NCI-H1417 treated with DMSO at 0.1 percent for 48 hours (cell line): Measurements from ENCODE around the gene SMIM13.

Experiments used
- DNase-seq: peaks from one replicate; lab custom pipeline; 2025; lab: John Stamatoyannopoulos, UW

The SMIM13 gene

GRCh38 chr6:11093626-11094410 is at the start of gene SMIM13:
Gene SMIM13, plus strand, starts transcription at chr6:11093834. Its CDS starts 480 bp downstream, at chr6:11094314.
- DNase-seq = peak; percentile 73

DNA sequence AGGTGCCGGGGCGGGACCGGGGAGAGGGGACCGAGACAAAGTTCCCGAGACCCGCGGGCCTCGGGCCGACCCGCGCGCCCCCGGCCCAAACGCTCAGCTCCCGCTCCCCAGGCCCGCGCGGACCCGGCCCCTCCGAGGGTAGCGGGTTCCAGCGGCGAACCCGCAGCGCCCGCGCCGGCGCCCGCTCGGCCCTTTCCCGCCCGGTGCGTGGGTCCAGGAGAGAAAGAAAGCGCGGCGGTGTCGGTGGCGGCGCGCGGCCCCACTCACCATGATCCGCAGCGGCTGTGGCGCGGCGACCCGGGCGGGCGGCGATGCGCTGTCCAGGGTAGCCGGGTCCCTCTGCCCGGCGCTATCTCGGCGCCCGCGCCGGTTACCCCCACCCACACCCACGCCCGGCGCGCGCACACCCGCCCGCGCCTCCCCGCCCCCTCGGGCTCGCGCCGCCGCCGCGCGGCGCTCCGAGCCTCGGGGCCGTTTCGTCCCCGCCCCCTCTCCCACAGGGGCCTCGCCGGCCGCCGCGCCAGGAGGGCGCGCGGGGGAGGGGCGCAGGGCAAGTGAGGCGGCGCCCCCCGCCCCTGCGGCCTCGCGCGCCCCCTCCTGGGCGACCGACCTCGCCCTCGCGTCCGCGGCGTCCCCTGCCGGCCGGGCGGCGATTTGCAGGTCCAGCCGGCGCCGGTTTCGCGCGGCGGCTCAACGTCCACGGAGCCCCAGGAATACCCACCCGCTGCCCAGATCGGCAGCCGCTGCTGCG is 49.5 kb upstream of the SMIM13 start, which contains the start of gene ELOVL2:
Gene ELOVL2 (minus strand): TSS at position 345 of the 751 bp plus-strand sequence. CDS start 75 bp downstream, at position 270.
- DNase-seq = no peak

DNA sequence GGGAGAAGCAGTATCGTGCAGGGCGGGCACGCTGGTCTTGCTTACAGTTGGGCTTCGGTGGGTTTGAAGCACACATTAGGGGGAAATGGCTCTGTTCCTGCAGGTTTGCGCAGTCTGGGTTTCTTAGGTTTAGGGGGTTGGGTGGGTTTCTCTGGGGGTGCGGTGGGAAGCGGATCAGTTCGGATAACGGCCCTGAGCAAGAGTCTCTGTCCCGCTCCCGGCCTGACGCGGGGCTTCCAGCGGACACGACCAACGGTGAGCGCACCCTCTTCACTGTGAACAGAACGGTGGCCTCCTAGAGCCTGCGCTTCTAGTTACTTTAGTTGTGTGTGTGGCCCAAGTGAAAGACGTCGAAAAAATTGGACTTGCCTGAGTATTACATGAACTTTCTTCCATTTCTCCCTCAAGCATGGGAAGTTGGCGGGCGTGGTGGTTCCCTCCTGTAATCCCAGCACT is 48.9 kb upstream of the SMIM13 start:
- no peak for DNase-seq

- no peak for DNase-seq
Measured at GRCh38 chr6:11050731-11051130, 42.9 kb upstream of the SMIM13 start.

DNA sequence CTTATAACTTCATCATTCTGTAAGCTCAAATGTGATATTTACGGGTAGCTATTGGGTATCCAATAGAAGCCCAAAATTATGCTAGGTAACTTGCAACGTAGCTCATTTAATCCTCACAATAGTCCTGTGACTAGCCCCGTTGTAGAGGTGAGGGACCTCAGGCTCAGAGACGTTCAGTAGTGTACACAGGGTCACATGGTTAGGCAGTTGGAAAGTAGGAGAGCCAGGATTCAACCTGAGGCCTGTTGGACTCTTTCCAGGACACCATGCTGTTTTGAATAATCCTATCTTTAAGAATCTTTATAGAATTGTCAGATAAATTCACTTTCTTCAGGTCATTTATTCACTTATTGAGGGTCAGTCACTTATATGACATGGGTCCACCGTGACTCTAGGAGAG is 40.3 kb upstream of the SMIM13 start:
- DNase-seq = no peak

GRCh38 chr6:11054722-11055121 is 38.9 kb upstream of the SMIM13 start:
- DNase-seq = no peak

GRCh38 chr6:11055127-11055627 is 38.5 kb upstream of the SMIM13 start:
- no peak for DNase-seq

DNA sequence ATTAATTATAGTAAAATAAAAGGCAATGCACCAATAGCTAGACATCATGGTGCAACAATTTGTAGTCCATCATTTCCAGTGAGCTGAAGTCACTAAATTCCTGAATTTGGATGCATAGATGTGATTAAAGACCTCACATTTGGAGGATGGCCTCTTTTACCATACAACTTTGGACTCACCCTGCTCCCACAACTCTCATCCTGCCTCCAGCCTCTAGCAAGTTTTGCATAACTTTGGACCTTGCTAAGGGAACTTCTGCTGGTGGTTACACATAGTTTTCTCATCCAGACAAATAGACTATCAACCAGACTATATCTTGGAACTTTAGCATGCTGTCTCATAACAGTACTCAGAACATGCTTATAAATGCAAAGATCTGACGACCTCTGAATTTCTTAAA is 36.8 kb upstream of the SMIM13 start:
- no peak for DNase-seq

- DNase-seq = no peak
Measured at GRCh38 chr6:11058406-11058805, 35.2 kb upstream of the SMIM13 start.

DNA sequence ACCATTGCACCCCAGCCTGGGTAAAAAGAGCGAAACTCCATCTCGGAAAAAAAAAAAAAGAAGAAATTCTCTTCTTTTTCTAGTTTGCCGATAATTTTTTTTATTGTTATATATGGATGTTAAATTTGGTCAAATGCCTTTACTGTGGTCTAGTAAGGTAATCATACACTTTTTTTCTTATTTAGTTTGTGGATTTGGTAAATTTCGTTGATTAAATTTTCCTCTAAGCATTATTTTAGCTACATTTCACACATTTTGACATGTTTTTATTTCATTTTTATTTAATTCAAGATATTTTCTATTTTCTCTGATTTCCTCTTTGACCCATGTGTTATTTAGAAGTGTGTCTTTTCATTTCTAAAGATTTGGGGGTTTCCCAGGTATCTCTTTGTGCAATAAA is 31.6 kb upstream of the SMIM13 start:
- DNase-seq = no peak

- no peak for DNase-seq
Measured at GRCh38 chr6:11062715-11063114, 30.9 kb upstream of the SMIM13 start.

GRCh38 chr6:11064836-11065235 is 28.8 kb upstream of the SMIM13 start:
- DNase-seq = no peak

GRCh38 chr6:11065436-11066202 is 28.0 kb upstream of the SMIM13 start:
- no peak for DNase-seq

DNA sequence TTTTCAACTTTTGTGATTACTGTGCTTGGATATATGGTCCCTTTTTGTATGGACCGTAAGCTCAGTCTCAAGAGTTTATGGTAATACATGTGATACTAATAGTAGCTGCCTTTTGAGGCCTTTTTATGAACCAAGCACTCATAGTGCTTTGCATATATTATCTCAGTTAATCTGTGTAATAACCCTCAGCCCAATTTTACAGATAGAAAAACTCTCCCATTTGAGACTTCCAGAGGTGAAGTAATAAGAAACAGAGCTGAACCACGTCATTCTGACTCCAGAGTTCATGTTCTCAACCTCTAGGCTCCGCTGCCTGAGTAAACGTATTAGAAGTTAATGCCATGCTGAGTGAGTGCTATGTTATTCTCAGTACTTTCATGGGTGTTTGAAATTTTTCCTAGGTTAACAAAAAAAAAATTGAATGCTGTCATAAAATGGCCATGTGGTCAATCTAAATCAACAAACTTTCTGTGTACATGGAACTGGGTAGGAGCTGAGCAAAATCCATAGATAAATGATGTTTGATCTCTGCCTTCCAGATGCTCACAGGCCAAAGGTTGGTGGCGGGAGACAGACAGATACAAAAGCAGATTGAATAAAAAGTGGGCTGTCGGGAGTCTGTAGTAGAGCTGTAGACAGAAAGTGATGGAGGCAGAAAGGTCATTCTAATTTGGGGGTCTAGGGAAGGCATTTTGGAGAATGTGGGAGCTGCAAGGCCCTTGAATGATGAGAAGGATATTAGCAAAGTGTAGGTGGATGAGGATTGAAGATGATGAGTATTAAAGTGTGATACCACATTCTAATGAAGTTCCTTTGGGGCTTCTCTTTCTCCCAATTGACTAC is 26.9 kb upstream of the SMIM13 start:
- DNase-seq = no peak

GRCh38 chr6:11067348-11067747 is 26.3 kb upstream of the SMIM13 start:
- DNase-seq = no peak

- no peak for DNase-seq
Measured at GRCh38 chr6:11069760-11070159, 23.9 kb upstream of the SMIM13 start.

DNA sequence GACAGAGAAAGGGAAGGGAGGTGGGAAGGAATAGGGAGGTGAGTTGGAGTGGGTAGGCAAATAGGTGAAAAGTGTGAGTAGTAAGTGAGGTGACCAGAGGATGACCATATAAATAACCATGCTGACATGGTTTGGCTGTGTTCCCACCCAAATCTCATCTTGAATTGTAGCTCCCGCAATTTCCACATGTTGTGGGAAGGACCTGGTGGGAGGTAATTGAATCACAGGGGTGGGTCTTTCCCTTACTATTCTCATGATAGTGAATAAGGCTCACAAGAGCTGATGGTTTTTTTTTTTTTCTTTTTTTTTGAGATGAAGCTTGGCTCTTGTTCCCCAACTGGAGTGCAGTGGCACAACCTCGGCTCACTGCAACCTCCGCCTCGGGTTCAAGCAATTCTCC is 21.5 kb upstream of the SMIM13 start:
- DNase-seq = no peak

DNA sequence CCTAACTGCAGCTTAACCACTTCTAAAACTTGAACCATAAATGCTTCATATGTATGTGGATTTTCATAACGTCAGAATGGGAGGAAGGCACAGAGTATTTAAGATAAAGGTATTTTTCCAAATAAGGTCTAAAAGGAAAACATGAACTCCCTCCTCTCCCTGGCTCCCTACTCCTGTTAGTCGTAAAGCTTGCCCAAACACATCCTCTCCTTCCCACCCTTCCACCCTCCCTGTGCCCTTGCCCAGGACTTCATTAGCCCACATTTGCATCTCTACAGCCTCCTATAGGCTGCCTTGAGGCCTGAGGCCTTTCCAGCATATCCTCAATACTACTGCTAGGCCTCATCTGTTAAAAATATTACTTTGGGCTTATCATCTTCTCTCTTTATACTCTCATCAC is 17.1 kb upstream of the SMIM13 start:
- DNase-seq = no peak

- DNase-seq = no peak
Measured at GRCh38 chr6:11078266-11078665, 15.4 kb upstream of the SMIM13 start.

DNA sequence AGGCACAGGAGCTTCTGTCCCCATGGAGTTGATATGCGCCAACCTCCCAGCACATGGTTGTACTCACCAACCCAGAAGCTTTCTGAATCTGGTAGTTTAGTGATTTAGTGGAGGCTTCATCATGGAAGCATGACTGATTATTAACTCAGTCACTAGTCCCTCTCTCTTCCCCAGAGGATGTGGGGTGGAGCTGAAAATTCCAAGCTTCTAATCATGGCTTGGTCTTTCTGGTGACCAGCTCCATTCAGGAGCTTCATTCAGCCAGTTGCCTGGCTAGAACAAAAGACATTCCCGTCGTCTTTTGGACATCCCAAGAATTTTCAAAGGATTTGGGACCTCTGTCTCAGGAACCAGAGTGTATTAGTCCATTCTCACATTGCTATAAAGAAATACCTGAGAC is 13.3 kb upstream of the SMIM13 start:
- no peak for DNase-seq

GRCh38 chr6:11083491-11083890 is 10.1 kb upstream of the SMIM13 start:
- DNase-seq = no peak
